Measurements from ENCODE around the gene TACC2. TPM values are rescaled to one million over a fixed set of nuclear protein-coding genes. Genes with fewer than 3 reads are reported as not detected.
"Not testable (repeated sequence)": the region's sequence is repeated elsewhere in the genome, so short reads cannot be mapped to it uniquely, and the experiment has no call there.

Gene TACC2
- total RNA-seq, 1 donor from 2014 or later: not detected

GRCh38 chr10:122051609-122052385 lies 62.8 kb downstream of the TACC2 start:
- Mint-ChIP-seq H3K36me3 (ENCODE audit: low read depth) (no peaks in the 10 kb centered on the region), H3K9me3 (peaks cover 4% of the 10 kb centered on the region), H3K4me3 (no peak overlapping the region), H3K27ac (no peak overlapping the region), H3K4me1 (no peaks in the 10 kb centered on the region), H3K27me3 (no peaks in the 10 kb centered on the region)
- no peak for DNase-seq
- intact Hi-C loops (cut with micrococcal nuclease): no loop called here

- intact Hi-C loops (cut with micrococcal nuclease): no loop called here
- no peaks in the 10 kb centered on the region for H3K4me1 Mint-ChIP-seq
- DNase-seq: no peak
- peaks cover 4% of the 10 kb centered on the region for H3K9me3 Mint-ChIP-seq
- H3K4me3 Mint-ChIP-seq: no peak overlapping the region
- no peaks in the 10 kb centered on the region for H3K27me3 Mint-ChIP-seq
- no peaks in the 10 kb centered on the region for H3K36me3 Mint-ChIP-seq (ENCODE audit: low read depth)
- no peak overlapping the region for H3K27ac Mint-ChIP-seq
Measured at GRCh38 chr10:122052701-122053100, 63.7 kb downstream of the TACC2 start.

- intact Hi-C loops (cut with micrococcal nuclease): no loop called here
- H3K36me3 Mint-ChIP-seq (ENCODE audit: low read depth): no peaks in the 10 kb centered on the region
- H3K4me3 Mint-ChIP-seq: no peak overlapping the region
Measured at GRCh38 chr10:122053314-122053713, 64.4 kb downstream of the TACC2 start.

GRCh38 chr10:122054048-122055025 lies 65.4 kb downstream of the TACC2 start:
- intact Hi-C loops (cut with micrococcal nuclease): no loop called here
- H3K9me3 Mint-ChIP-seq: peaks cover 4% of the 10 kb centered on the region
- no peak overlapping the region for H3K27ac Mint-ChIP-seq
- H3K36me3 Mint-ChIP-seq (ENCODE audit: low read depth): no peaks in the 10 kb centered on the region
- no peak for DNase-seq
- no peaks in the 10 kb centered on the region for H3K4me1 Mint-ChIP-seq
- H3K27me3 Mint-ChIP-seq: no peaks in the 10 kb centered on the region
- H3K4me3 Mint-ChIP-seq: no peak overlapping the region

More at GRCh38 chr10:122053314-122053713, 64.4 kb downstream of the TACC2 start:
- DNase-seq: no peak
- no peaks in the 10 kb centered on the region for H3K27me3 Mint-ChIP-seq
- H3K27ac Mint-ChIP-seq: no peak overlapping the region
- H3K4me1 Mint-ChIP-seq: no peaks in the 10 kb centered on the region
- peaks cover 4% of the 10 kb centered on the region for H3K9me3 Mint-ChIP-seq

GRCh38 chr10:122055252-122055651 lies 66.3 kb downstream of the TACC2 start:
- DNase-seq: no peak
- no peak overlapping the region for H3K27ac Mint-ChIP-seq
- H3K27me3 Mint-ChIP-seq: no peaks in the 10 kb centered on the region
- no peak overlapping the region for H3K4me3 Mint-ChIP-seq
- intact Hi-C loops (cut with micrococcal nuclease): no loop called here
- no peaks in the 10 kb centered on the region for H3K36me3 Mint-ChIP-seq (ENCODE audit: low read depth)
- no peaks in the 10 kb centered on the region for H3K4me1 Mint-ChIP-seq
- H3K9me3 Mint-ChIP-seq: peaks cover 4% of the 10 kb centered on the region

GRCh38 chr10:122056431-122057094 lies 67.6 kb downstream of the TACC2 start:
- Mint-ChIP-seq H3K4me3 (no peak overlapping the region), H3K4me1 (no peaks in the 10 kb centered on the region), H3K27me3 (no peaks in the 10 kb centered on the region), H3K36me3 (ENCODE audit: low read depth) (no peaks in the 10 kb centered on the region), H3K9me3 (peaks cover 4% of the 10 kb centered on the region), H3K27ac (no peak overlapping the region)
- intact Hi-C loops (cut with micrococcal nuclease): no loop called here
- no peak for DNase-seq

GRCh38 chr10:122057841-122058413 lies 69.0 kb downstream of the TACC2 start:
- no peaks in the 10 kb centered on the region for H3K36me3 Mint-ChIP-seq (ENCODE audit: low read depth)
- no peaks in the 10 kb centered on the region for H3K4me1 Mint-ChIP-seq
- intact Hi-C loops (cut with micrococcal nuclease): no loop called here
- no peak for DNase-seq
- H3K27me3 Mint-ChIP-seq: no peaks in the 10 kb centered on the region
- H3K27ac Mint-ChIP-seq: no peak overlapping the region
- H3K4me3 Mint-ChIP-seq: no peak overlapping the region
- H3K9me3 Mint-ChIP-seq: peaks cover under 1% of the 10 kb centered on the region

GRCh38 chr10:122060250-122060649 lies 71.3 kb downstream of the TACC2 start:
- no peaks in the 10 kb centered on the region for H3K27me3 Mint-ChIP-seq
- H3K27ac Mint-ChIP-seq: no peak overlapping the region
- peaks cover 3% of the 10 kb centered on the region for H3K4me1 Mint-ChIP-seq
- no peaks in the 10 kb centered on the region for H3K9me3 Mint-ChIP-seq
- no peak for DNase-seq
- intact Hi-C loops (cut with micrococcal nuclease): no loop called here
- no peaks in the 10 kb centered on the region for H3K36me3 Mint-ChIP-seq (ENCODE audit: low read depth)
- H3K4me3 Mint-ChIP-seq: no peak overlapping the region

- peaks cover 3% of the 10 kb centered on the region for H3K4me1 Mint-ChIP-seq
- DNase-seq: no peak
- H3K27ac Mint-ChIP-seq: no peak overlapping the region
- no peak overlapping the region for H3K4me3 Mint-ChIP-seq
- no peaks in the 10 kb centered on the region for H3K36me3 Mint-ChIP-seq (ENCODE audit: low read depth)
- intact Hi-C loops (cut with micrococcal nuclease): no loop called here
- H3K27me3 Mint-ChIP-seq: no peaks in the 10 kb centered on the region
- H3K9me3 Mint-ChIP-seq: no peaks in the 10 kb centered on the region
Measured at GRCh38 chr10:122062831-122063674, 74.1 kb downstream of the TACC2 start.

- H3K27me3 Mint-ChIP-seq; DNase-seq; H3K4me3 Mint-ChIP-seq; H3K36me3 Mint-ChIP-seq (ENCODE audit: low read depth); H3K9me3 Mint-ChIP-seq; H3K27ac Mint-ChIP-seq; H3K4me1 Mint-ChIP-seq; intact Hi-C loops (cut with micrococcal nuclease): not testable (repeated sequence)
Measured at GRCh38 chr10:122066337-122066939, 77.5 kb downstream of the TACC2 start.

GRCh38 chr10:122068844-122069243 lies 79.9 kb downstream of the TACC2 start:
- H3K4me3 Mint-ChIP-seq: no peak overlapping the region
- H3K4me1 Mint-ChIP-seq: no peaks in the 10 kb centered on the region
- no peaks in the 10 kb centered on the region for H3K27me3 Mint-ChIP-seq
- H3K27ac Mint-ChIP-seq: no peak overlapping the region
- no peaks in the 10 kb centered on the region for H3K9me3 Mint-ChIP-seq
- intact Hi-C loops (cut with micrococcal nuclease): no loop called here
- no peak for DNase-seq
- H3K36me3 Mint-ChIP-seq (ENCODE audit: low read depth): no peaks in the 10 kb centered on the region

- intact Hi-C loops (cut with micrococcal nuclease): no loop called here
- H3K36me3 Mint-ChIP-seq (ENCODE audit: low read depth): no peaks in the 10 kb centered on the region
- no peak overlapping the region for H3K27ac Mint-ChIP-seq
- no peak for DNase-seq
- no peaks in the 10 kb centered on the region for H3K9me3 Mint-ChIP-seq
- no peak overlapping the region for H3K4me3 Mint-ChIP-seq
- H3K4me1 Mint-ChIP-seq: no peaks in the 10 kb centered on the region
- H3K27me3 Mint-ChIP-seq: no peaks in the 10 kb centered on the region
Measured at GRCh38 chr10:122072491-122072890, 83.5 kb downstream of the TACC2 start.

Data from activated CD4-positive, alpha-beta T cell treated with anti-CD3 and anti-CD28 coated beads, Interleukin-2, amount 10 ng/mL, durations not matched to agents 24 days and 14 days (primary cell).